Measurements from ENCODE around the gene SRPRA.
"Not testable (repeated sequence)": the region's sequence is repeated elsewhere in the genome, so short reads cannot be mapped to it uniquely, and the experiment has no call there.

Gene SRPRA

GRCh38 chr11:126282736-126283591, 14.3 kb upstream of the SRPRA start, which contains the start of gene TIRAP:
TSS of gene TIRAP (plus strand) at chr11:126283093. CDS start at chr11:126290895, 7,802 bp downstream.
- DNase-seq (ENCODE audit: low spot score), result peak; percentile 75

GRCh38 chr11:126282361-126282735, 13.7 kb upstream of the SRPRA start:
- peak; percentile 70 for DNase-seq (ENCODE audit: low spot score)

GRCh38 chr11:126281666-126282175, 13.0 kb upstream of the SRPRA start:
- DNase-seq (ENCODE audit: low spot score), result no peak

- DNase-seq (ENCODE audit: low spot score), result no peak
These were observed 12.6 kb upstream of the SRPRA start for GRCh38 chr11:126281245-126281644.

- no peak for DNase-seq (ENCODE audit: low spot score)
These were observed 11.9 kb upstream of the SRPRA start for GRCh38 chr11:126280595-126280994.

DNA sequence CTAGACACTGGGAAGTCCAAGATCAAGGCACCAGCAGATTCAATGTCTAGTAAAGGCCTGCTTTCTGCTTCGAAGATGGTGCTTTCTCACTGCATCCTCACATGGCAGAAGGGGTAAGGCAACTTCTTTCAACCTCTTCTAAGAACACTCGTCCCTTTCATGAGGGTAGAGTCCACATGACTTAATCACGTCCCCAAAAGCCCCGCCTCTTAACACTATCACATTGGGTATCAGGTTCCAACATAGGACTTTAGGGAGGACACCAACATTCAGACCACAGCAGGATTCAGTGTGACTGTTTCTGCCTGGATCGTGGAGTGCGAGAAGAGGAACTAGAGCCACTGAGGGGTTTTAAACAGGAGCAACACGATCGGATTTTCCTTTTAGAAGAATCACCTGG, 10.5 kb upstream of the SRPRA start:
- no peak for DNase-seq (ENCODE audit: low spot score)

- DNase-seq (ENCODE audit: low spot score), result no peak
These were observed 9.1 kb upstream of the SRPRA start for GRCh38 chr11:126277780-126278179.

DNA sequence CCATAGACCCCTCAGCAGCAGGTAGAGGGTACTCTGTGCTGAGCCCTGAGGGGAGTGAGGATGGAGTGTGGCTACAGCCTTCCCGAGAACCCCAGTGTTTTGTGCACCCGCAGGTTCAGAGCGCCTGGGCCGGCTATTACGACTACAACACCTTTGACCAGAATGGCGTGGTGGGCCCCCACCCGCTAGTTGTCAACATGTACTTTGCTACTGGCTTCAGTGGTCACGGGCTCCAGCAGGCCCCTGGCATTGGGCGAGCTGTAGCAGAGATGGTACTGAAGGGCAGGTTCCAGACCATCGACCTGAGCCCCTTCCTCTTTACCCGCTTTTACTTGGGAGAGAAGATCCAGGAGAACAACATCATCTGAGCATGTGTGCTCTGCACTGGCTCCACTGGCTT, 8.6 kb upstream of the SRPRA start:
- no peak for DNase-seq (ENCODE audit: low spot score)

DNA sequence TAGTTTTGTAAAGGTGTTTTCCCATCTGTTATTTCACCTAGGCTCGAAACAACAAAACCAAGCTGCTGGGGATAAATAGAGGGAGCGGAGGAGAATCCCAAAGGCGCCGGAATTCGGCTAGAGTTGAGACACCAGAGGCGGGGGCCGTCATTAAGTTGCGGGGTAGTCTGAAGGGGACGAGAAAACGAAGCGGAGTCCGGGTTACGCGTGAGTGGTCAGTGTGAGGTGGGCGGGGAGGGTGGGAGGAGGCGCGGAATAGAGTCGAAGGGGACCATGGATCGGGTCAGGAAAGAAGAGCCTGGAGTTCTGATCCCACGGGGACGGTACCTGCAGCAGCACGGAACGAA, 361 bp downstream of the SRPRA start:
- peak; percentile 49 for DNase-seq (ENCODE audit: low spot score)

- DNase-seq (ENCODE audit: low spot score), result no peak
These were observed 1.0 kb downstream of the SRPRA start for GRCh38 chr11:126267650-126268049.

DNA sequence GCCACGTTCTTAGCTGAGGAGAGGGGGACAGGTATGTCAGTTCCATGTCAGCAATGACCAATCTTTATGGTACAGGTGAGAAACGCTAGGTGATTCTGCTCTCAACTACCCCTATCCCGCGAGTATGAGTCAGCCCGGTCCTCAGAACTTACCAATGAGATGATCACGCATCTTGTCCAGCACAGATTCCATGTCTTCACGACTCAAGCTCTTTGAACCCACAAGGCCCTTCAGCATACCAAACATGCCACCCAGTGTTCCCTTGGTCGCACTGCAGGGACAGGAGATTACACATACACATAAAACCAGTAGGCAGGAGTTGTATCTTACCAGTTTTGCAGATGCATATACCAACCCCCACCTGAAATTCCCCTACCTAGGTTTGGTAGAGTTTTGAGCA, 2.9 kb downstream of the SRPRA start:
- DNase-seq (ENCODE audit: low spot score), result no peak

- DNase-seq (ENCODE audit: low spot score), result no peak
These were observed 5.2 kb downstream of the SRPRA start for GRCh38 chr11:126263489-126263888.

- no peak for DNase-seq (ENCODE audit: low spot score)
These were observed 6.5 kb downstream of the SRPRA start for GRCh38 chr11:126262216-126262615.

GRCh38 chr11:126257764-126258163, 10.9 kb downstream of the SRPRA start:
- no peak for DNase-seq (ENCODE audit: low spot score)

- DNase-seq (ENCODE audit: low spot score), result no peak
These were observed 11.6 kb downstream of the SRPRA start for GRCh38 chr11:126257144-126257543.

GRCh38 chr11:126256216-126256615, 12.5 kb downstream of the SRPRA start:
- no peak for DNase-seq (ENCODE audit: low spot score)

GRCh38 chr11:126255507-126255906, 13.2 kb downstream of the SRPRA start:
- not testable (repeated sequence) for DNase-seq (ENCODE audit: low spot score)

DNA sequence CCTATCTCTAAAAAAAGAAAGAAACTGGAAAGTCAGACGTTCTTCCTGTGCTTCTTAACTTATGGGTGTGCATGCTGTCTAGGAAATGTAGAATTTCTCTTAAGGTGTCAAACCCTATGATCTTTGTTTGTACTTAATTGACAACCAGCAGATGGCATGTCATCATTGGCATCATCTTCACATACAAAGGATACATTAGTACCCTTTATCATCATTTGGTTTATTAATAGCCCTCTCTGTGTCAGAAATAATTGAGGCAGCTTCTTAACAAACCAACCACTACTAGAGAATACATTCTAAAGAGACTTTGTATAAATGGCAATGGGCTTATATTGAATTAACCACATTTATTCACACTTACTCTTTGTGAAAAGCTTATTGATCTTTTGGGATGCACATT, 13.9 kb downstream of the SRPRA start:
- no peak for DNase-seq (ENCODE audit: low spot score)

DNA sequence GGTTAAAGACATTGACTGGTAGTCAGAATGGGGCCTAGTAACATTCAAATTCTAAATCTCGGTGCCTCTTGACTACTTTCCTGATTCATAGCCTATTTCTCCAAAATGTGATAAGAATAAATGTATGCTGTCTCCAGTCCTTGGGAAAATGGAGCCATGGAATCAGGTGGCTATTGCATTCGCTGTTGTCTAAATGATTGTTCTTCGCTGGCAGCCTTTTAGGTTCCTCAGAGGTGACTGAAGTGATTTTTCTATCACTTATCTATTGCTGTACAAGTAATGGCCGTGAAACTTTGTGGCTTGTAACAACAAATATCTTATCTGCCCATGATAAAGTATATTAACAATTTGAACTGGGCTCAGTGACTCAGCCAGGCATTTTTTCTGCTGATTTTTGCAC, 15.4 kb downstream of the SRPRA start:
- no peak for DNase-seq (ENCODE audit: low spot score)

DNA sequence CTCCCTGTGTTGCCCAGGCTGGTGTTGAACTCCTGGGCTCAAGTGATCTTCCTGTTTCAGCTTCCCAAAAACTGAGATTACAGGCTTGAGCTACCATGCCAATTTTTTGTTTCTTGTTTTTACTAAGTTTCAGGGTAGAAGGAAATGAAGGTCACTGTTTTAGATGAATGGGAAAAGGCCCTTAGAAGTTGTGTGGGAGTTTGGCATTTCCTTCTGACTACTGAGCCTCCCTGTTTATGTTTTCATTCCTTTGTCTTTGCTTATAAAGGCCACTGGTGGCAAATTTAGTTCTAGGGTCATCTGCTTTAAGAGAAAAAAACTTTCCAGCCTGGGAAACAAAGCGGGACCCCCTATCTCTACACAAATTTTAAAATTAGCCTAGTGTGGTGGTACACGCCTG, 22.1 kb downstream of the SRPRA start:
- DNase-seq (ENCODE audit: low spot score), result no peak

DNA sequence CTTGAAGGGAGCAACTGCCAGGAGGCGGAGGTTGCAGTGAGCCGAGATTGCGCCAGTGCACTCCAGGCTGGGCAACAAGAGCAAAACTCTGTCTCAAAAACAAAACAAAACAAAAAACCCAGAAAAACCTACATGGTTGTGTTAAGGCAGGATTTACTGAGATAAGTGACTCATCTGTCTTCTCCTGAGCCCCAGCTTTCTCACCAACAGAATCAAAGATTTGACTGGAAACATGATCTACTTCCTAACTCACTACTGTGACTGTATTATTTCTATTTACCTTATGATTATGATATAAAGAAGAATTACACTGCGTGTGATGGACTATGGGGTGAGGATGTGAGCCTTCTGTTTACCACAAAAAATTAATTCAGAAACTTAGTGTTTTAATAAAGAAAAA, 35.3 kb downstream of the SRPRA start:
- no peak for DNase-seq (ENCODE audit: low spot score)

- no peak for DNase-seq (ENCODE audit: low spot score)
These were observed 36.0 kb downstream of the SRPRA start for GRCh38 chr11:126232683-126233082.

GRCh38 chr11:126231725-126232459, 36.8 kb downstream of the SRPRA start:
- DNase-seq (ENCODE audit: low spot score), result no peak
